ENCODE measurements around the gene ANKRD13D. TPM values are rescaled to one million over a fixed set of nuclear protein-coding genes. Genes with fewer than 3 reads are reported as not detected.

The ANKRD13D gene
- polyA plus RNA-seq, 4 donors, result 7.8 to 26.0 (median 20.1) TPM

- Histone ChIP-seq H3K4me1 (ENCODE audit: control insufficient read depth in 3 of 3, insufficient read depth in 2 of 3, low read depth in 1 of 3, low read length in 2 of 3) (peaks cover 3 to 20% (median 5%) of the 10 kb centered on the region in 3 donors), H3K27ac (ENCODE audit: low read depth in 1 of 3, low read length in 2 of 3) (no peak overlapping the region), H3K36me3 (ENCODE audit: control insufficient read depth in 3 of 3, insufficient read depth in 2 of 3, low read depth in 1 of 3, low read length in 3 of 3) (peaks cover 24 to 84% (median 43%) of the 10 kb centered on the region in 3 donors), H3K27me3 (ENCODE audit: control insufficient read depth in 3 of 3, insufficient read depth in 3 of 3, low read length in 3 of 3) (no peaks in the 10 kb centered on the region), H3K4me3 (ENCODE audit: low read depth in 1 of 3, low read length in 3 of 3) (no peak overlapping the region), H3K9me3 (ENCODE audit: control insufficient read depth in 2 of 2, insufficient read depth in 1 of 2, low read depth in 1 of 2, low read length in 1 of 2) (no peaks in the 10 kb centered on the region)
- no peak for DNase-seq
- no peak for FAIRE-seq
- 84 to 90% (median 88%) methylated on average over 42 to 45 of the region's 45 CpGs for WGBS, 3 donors
Observed at GRCh38 chr11:67284811-67285540, 4.1 kb upstream of the ANKRD13D start.

DNA sequence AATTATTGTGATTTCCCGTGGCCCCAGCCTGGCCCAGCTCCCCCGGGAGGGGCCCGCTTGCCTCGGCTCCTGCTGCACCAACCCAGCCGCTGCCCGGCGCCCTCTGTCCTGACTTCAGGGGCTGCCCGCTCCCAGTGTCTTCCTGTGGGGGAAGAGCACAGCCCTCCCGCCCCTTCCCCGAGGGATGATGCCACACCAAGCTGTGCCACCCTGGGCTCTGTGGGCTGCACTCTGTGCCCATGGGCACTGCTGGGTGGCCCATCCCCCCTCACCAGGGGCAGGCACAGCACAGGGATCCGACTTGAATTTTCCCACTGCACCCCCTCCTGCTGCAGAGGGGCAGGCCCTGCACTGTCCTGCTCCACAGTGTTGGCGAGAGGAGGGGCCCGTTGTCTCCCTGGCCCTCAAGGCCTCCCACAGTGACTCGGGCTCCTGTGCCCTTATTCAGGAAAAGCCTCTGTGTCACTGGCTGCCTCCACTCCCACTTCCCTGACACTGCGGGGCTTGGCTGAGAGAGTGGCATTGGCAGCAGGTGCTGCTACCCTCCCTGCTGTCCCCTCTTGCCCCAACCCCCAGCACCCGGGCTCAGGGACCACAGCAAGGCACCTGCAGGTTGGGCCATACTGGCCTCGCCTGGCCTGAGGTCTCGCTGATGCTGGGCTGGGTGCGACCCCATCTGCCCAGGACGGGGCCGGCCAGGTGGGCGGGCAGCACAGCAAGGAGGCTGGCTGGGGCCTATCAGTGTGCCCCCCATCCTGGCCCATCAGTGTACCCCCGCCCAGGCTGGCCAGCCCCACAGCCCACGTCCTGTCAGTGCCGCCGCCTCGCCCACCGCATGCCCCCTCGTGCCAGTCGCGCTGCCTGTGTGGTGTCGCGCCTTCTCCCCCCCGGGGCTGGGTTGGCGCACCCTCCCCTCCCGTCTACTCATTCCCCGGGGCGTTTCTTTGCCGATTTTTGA is 3.3 kb upstream of the ANKRD13D start:
- DNase-seq (no peak), FAIRE-seq (no peak)
- peaks cover 24 to 84% (median 38%) of the 10 kb centered on the region in 3 donors for H3K36me3 ChIP-seq (ENCODE audit: control insufficient read depth in 3 of 3, insufficient read depth in 2 of 3, low read depth in 1 of 3, low read length in 3 of 3)
- H3K9me3 ChIP-seq (ENCODE audit: control insufficient read depth in 2 of 2, insufficient read depth in 1 of 2, low read depth in 1 of 2, low read length in 1 of 2), result no peaks in the 10 kb centered on the region
- H3K4me3 ChIP-seq (ENCODE audit: low read depth in 1 of 3, low read length in 3 of 3), result no peak overlapping the region
- WGBS, 3 donors, result 78 to 86% (median 82%) methylated on average over 32 to 39 of the region's 39 CpGs
- H3K27ac ChIP-seq (ENCODE audit: low read depth in 1 of 3, low read length in 2 of 3), result peak overlapping the region in 1 of 3 donors; percentile 95
- H3K27me3 ChIP-seq (ENCODE audit: control insufficient read depth in 3 of 3, insufficient read depth in 3 of 3, low read length in 3 of 3), result no peaks in the 10 kb centered on the region
- H3K4me1 ChIP-seq (ENCODE audit: control insufficient read depth in 3 of 3, insufficient read depth in 2 of 3, low read depth in 1 of 3, low read length in 2 of 3), result peaks cover 3 to 28% (median 5%) of the 10 kb centered on the region in 3 donors

DNA sequence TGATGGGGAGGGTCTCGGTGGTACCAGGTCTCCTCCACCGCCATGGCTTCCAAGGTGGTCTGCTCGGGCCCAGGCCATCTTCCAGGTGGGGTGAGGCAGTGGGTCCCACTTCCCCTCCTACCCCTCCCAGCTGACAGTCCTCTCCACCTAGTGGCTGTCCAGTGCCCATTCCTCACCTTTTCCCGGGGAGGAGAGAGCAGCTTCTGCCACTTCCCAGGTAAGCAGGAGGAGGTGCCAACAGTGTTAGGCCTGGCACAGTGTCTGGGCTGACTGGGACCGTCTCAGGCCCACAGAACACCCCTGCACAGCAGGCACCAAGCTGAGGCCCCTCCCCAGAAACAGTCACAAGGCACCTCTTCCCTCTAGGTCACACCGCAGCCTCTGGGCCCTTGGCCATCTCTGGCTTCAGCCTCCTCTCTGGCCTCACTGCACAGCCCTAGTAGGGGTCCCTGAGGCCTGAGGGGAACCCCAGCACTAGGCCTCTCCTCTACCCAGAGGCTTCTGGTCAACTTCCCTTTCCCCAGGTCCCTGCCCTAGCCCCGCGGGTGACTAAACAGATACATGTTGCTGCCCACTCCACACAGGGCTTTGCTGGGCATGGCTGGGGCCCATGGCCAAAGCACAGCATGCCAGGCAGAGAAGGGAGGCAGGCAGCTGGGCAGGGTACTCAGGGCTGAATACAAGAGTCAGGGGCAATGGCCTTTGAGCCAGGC is 2.3 kb upstream of the ANKRD13D start:
- Histone ChIP-seq H3K4me1 (ENCODE audit: control insufficient read depth in 3 of 3, insufficient read depth in 2 of 3, low read depth in 1 of 3, low read length in 2 of 3) (peaks cover 3 to 29% (median 8%) of the 10 kb centered on the region in 3 donors), H3K27ac (ENCODE audit: low read depth in 1 of 3, low read length in 2 of 3) (peak overlapping the region; percentile 60 to 99 (median 95)), H3K27me3 (ENCODE audit: control insufficient read depth in 3 of 3, insufficient read depth in 3 of 3, low read length in 3 of 3) (no peaks in the 10 kb centered on the region), H3K9me3 (ENCODE audit: control insufficient read depth in 2 of 2, insufficient read depth in 1 of 2, low read depth in 1 of 2, low read length in 1 of 2) (no peaks in the 10 kb centered on the region), H3K4me3 (ENCODE audit: low read depth in 1 of 3, low read length in 3 of 3) (no peak overlapping the region), H3K36me3 (ENCODE audit: control insufficient read depth in 3 of 3, insufficient read depth in 2 of 3, low read depth in 1 of 3, low read length in 3 of 3) (peaks cover 20 to 84% (median 29%) of the 10 kb centered on the region in 3 donors)
- no peak for DNase-seq
- FAIRE-seq, result no peak
- WGBS, 3 donors, result 63 to 78% (median 63%) methylated on average over 7 to 8 of the region's 8 CpGs

DNA sequence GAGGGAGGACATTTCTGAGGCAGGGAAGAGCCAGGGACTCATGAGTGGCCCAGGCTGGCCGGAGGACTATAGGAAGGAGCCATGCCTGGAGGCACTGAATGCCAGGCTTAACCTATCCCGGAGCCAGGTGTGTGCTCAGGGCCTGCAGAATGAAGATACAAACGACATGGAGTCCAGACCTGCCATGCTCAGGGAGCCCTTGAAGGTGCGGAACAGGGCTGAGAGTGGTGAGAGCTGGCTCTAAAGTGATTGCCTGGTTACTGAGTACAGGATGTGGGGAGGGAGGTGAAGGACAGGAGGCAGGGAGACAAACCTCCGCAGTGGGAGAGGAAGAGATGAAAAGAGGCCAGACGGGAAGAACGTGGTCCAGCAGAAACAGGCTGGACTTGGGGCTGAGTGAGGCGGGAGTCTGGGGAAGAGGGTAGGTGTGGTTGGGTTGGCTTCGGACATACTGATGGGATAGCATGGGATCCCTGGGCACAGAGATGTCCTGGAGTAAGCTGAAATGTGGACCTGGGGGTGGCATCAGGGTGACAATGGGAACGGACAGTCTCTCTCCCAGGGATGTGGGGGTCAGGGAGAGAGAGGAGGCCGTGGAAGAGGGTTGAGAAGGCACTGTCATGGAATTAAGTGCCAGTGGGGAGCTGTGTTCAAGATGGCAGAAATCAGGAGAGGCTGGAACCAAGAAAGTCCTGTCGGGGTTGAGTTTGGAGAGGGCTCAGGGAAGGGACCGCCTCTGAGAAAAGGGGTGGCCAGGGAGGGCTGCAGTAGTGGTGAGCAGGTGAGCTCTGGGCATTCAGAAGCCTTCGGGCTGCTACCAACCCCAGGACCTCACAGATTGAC is 1.5 kb upstream of the ANKRD13D start:
- FAIRE-seq (no peak), DNase-seq (peak in 1 of 2 donors; percentile 29)
- Histone ChIP-seq H3K36me3 (ENCODE audit: control insufficient read depth in 3 of 3, insufficient read depth in 2 of 3, low read depth in 1 of 3, low read length in 3 of 3) (peaks cover 13 to 83% (median 21%) of the 10 kb centered on the region in 3 donors), H3K4me1 (ENCODE audit: control insufficient read depth in 3 of 3, insufficient read depth in 2 of 3, low read depth in 1 of 3, low read length in 2 of 3) (peaks cover 3 to 29% (median 8%) of the 10 kb centered on the region in 3 donors), H3K9me3 (ENCODE audit: control insufficient read depth in 2 of 2, insufficient read depth in 1 of 2, low read depth in 1 of 2, low read length in 1 of 2) (no peaks in the 10 kb centered on the region), H3K27me3 (ENCODE audit: control insufficient read depth in 3 of 3, insufficient read depth in 3 of 3, low read length in 3 of 3) (no peaks in the 10 kb centered on the region), H3K4me3 (ENCODE audit: low read depth in 1 of 3, low read length in 3 of 3) (peak overlapping the region in 2 of 3 donors; percentile 76 to 94), H3K27ac (ENCODE audit: low read depth in 1 of 3, low read length in 2 of 3) (peak overlapping the region; percentile 79 to 99 (median 95))
- 65 to 80% (median 65%) methylated on average over 14 of the region's 14 CpGs for WGBS, 3 donors

GRCh38 chr11:67288198-67288451 is 978 bp upstream of the ANKRD13D start:
- H3K27ac ChIP-seq (ENCODE audit: low read depth in 1 of 3, low read length in 2 of 3), result peak overlapping the region; percentile 79 to 99 (median 95)
- DNase-seq, result no peak
- peaks cover 3 to 29% (median 8%) of the 10 kb centered on the region in 3 donors for H3K4me1 ChIP-seq (ENCODE audit: control insufficient read depth in 3 of 3, insufficient read depth in 2 of 3, low read depth in 1 of 3, low read length in 2 of 3)
- H3K9me3 ChIP-seq (ENCODE audit: control insufficient read depth in 2 of 2, insufficient read depth in 1 of 2, low read depth in 1 of 2, low read length in 1 of 2), result no peaks in the 10 kb centered on the region
- no peak for FAIRE-seq
- peak overlapping the region; percentile 63 to 94 (median 76) for H3K4me3 ChIP-seq (ENCODE audit: low read depth in 1 of 3, low read length in 3 of 3)
- 26 to 35% (median 35%) methylated on average over 4 of the region's 4 CpGs for WGBS, 3 donors
- H3K27me3 ChIP-seq (ENCODE audit: control insufficient read depth in 3 of 3, insufficient read depth in 3 of 3, low read length in 3 of 3), result no peaks in the 10 kb centered on the region
- H3K36me3 ChIP-seq (ENCODE audit: control insufficient read depth in 3 of 3, insufficient read depth in 2 of 3, low read depth in 1 of 3, low read length in 3 of 3), result peaks cover 12 to 77% (median 16%) of the 10 kb centered on the region in 3 donors

GRCh38 chr11:67288452-67289225 is 464 bp upstream of the ANKRD13D start:
- H3K27me3 ChIP-seq (ENCODE audit: control insufficient read depth in 3 of 3, insufficient read depth in 3 of 3, low read length in 3 of 3), result no peaks in the 10 kb centered on the region
- FAIRE-seq, result no peak

More at GRCh38 chr11:67288452-67289225, 464 bp upstream of the ANKRD13D start:
- Histone ChIP-seq H3K36me3 (ENCODE audit: control insufficient read depth in 3 of 3, insufficient read depth in 2 of 3, low read depth in 1 of 3, low read length in 3 of 3) (peaks cover 9 to 75% (median 14%) of the 10 kb centered on the region in 3 donors), H3K9me3 (ENCODE audit: control insufficient read depth in 2 of 2, insufficient read depth in 1 of 2, low read depth in 1 of 2, low read length in 1 of 2) (no peaks in the 10 kb centered on the region), H3K4me1 (ENCODE audit: control insufficient read depth in 3 of 3, insufficient read depth in 2 of 3, low read depth in 1 of 3, low read length in 2 of 3) (peaks cover 3 to 29% (median 8%) of the 10 kb centered on the region in 3 donors), H3K4me3 (ENCODE audit: low read depth in 1 of 3, low read length in 3 of 3) (peak overlapping the region; percentile 63 to 94 (median 76)), H3K27ac (ENCODE audit: low read depth in 1 of 3, low read length in 2 of 3) (peak overlapping the region; percentile 79 to 99 (median 95))
- WGBS, 3 donors, result 0 to 1% (median 0%) methylated on average over 47 to 87 of the region's 87 CpGs
- DNase-seq, result peak; percentile 81 to 93
